GM18511 (cell line): ENCODE measurements around the gene EXOC4.
"Not testable (repeated sequence)": the region's sequence is repeated elsewhere in the genome, so short reads cannot be mapped to it uniquely, and the experiment has no call there.

Experiments
- ATAC-seq: cut with Tn5 transposase; IDR thresholded peaks from one replicate; pipeline ENCODE4 v1.9.1; 2021; ENCODE audit warnings: mild to moderate bottlenecking, moderate library complexity; ENCODE audit not compliant: unreplicated experiment

The EXOC4 gene

GRCh38 chr7:133777701-133778100 lies 524.8 kb downstream of the EXOC4 start:
- ATAC-seq = no peak

- peak; percentile 96 for ATAC-seq
Observed at GRCh38 chr7:133778472-133778871, 525.6 kb downstream of the EXOC4 start.

GRCh38 chr7:133779538-133779937 lies 526.7 kb downstream of the EXOC4 start:
- not testable (repeated sequence) for ATAC-seq

DNA sequence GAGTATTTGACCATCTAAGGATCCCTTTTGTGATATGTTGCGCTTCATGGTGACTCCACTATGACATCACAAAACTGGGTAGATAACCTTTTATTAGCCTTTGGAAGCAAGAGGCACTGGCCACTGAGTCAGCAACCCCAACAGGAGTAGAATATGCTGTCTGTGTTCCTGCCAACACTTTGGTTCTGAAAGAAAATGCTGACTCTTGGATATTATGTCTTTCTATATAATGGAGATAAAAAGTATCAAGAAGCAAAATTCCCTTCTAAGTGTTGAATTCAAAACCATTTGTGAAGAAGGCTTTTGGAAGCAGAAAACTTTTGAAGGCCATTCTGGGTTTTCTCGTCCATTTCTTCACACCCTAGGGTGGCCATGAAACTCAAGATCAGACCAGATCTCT lies 528.0 kb downstream of the EXOC4 start:
- ATAC-seq = no peak

GRCh38 chr7:133781486-133782090 lies 528.7 kb downstream of the EXOC4 start:
- ATAC-seq = no peak

DNA sequence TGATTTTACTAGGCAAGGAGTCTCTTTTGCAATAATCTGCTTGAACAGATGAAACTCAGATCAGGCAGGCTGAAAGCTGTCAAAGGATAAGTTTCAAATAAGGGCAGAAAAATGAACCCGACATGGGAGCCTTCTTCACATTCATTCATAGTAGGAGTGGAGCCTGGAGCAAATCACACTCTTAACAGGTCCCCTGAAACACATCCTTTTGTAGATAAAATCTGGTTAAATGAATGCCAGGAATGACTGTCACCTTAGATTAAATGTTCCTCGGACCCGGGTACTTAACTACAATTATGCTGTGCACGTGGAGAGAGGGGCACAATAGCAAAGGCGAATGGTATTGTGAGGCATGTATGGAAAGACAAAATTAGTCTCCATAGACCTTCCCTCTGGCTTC lies 529.6 kb downstream of the EXOC4 start:
- ATAC-seq = no peak

- ATAC-seq = no peak
Observed at GRCh38 chr7:133783276-133783675, 530.4 kb downstream of the EXOC4 start.

DNA sequence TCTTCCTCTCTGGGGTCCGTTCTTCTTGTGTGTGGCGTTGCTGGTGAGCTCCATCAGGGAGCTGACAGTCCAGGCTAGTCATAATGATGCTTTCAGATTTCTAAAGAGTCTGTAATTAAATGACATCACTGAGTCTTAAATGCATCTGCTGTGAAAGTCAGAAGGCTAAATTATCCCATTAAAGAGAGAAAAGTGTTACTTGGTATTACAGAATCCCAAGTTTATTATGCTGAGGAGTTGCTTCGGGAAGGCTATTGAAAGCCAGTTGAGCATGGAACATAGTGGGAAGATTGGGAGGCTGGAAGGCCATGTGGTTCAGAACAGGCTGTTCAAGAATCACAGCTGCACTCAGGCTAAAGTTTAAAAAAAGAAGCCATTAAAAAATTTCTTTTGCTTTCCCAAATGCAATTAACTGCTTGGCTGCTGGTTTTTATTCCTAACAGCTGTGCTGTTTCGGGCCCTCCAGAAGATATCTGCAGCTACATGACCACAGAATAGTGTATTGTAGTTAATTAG lies 531.7 kb downstream of the EXOC4 start:
- no peak for ATAC-seq

DNA sequence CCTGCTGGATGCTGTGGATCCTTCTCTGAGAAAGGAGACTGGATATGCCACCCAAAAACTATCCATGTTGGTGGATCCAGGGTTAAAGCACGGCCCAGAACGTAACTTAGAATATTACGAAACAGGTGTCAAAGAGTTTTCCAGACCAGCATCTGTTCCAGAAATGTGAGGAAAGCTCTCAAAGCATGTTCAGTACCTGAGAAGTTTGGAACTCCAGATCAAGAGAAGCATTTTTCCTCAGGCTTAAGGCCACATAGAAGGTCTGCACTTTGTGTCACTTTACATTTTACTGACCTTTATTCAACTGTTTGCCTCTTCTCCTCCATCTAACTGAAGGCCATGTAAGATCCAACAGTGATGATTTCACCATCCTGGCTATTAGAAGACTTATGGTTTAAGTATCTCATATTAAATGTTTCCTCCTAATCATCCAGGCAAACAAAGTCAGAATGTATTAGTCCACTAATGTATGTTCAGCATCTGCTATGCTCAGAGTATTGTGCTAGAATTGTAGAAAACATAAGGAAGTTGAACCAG lies 533.6 kb downstream of the EXOC4 start:
- no peak for ATAC-seq

- ATAC-seq = no peak
Observed at GRCh38 chr7:133789974-133790373, 537.1 kb downstream of the EXOC4 start.

DNA sequence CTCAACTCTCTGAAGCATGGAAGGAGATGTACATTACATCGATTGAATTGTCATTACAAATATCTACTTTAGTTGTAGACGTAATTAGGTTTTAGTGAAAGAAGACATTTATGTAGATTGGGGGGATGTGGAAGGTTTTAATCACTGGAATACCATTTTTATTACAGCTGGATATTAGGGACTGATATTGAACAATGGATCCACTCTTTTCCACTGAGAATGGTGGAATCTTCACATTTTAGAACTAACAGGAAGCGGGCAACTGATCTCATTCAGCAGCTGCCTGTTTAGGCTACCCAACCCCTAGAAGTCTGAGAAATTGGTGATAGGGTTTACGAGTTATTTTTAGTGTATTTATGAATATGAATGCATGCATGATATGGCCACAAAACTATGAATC lies 538.0 kb downstream of the EXOC4 start:
- no peak for ATAC-seq

GRCh38 chr7:133794479-133794878 lies 541.6 kb downstream of the EXOC4 start:
- no peak for ATAC-seq

GRCh38 chr7:133795068-133795665 lies 542.3 kb downstream of the EXOC4 start:
- no peak for ATAC-seq

- ATAC-seq = no peak
Observed at GRCh38 chr7:133796782-133797745, 544.2 kb downstream of the EXOC4 start.

- ATAC-seq = no peak
Observed at GRCh38 chr7:133797818-133798520, 545.1 kb downstream of the EXOC4 start.

- ATAC-seq = no peak
Observed at GRCh38 chr7:133801341-133801740, 548.5 kb downstream of the EXOC4 start.

DNA sequence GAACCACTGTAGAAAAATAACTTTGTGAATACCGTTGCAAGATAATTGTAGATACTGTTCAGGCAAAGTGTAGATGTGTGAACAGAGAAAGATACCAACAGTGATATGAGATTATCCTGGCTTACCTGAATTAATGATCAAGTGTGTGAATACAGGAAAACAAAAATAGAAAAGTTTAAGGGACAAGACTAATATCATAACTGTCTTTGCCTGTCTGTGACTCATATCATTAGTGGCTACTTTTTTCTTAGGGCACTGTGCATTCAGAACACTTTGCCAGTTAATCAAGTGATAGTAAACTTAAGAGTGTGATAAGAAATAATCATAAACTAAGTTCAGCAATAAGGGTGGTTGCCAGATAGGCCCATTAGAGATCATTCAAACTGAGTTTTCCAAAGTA lies 551.2 kb downstream of the EXOC4 start:
- peak; percentile 81 for ATAC-seq

DNA sequence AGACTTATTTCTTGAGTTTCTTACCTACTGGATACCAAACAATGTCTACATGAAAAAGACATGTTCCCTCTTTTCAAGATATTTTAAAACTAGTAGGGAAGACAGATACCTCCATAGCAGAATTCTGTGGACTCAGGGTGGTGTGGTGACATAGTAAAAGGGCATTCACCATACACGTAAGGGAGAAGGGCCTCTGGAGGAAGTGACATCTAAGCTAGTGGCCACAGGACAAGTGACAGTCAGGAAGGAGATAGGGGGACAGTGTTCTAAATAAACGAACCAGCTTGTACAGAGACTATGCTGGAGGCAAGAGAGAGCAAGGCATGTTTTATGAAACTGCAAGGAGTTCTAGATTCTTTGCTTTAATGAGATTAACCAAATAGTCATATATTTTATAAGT lies 552.5 kb downstream of the EXOC4 start:
- no peak for ATAC-seq

DNA sequence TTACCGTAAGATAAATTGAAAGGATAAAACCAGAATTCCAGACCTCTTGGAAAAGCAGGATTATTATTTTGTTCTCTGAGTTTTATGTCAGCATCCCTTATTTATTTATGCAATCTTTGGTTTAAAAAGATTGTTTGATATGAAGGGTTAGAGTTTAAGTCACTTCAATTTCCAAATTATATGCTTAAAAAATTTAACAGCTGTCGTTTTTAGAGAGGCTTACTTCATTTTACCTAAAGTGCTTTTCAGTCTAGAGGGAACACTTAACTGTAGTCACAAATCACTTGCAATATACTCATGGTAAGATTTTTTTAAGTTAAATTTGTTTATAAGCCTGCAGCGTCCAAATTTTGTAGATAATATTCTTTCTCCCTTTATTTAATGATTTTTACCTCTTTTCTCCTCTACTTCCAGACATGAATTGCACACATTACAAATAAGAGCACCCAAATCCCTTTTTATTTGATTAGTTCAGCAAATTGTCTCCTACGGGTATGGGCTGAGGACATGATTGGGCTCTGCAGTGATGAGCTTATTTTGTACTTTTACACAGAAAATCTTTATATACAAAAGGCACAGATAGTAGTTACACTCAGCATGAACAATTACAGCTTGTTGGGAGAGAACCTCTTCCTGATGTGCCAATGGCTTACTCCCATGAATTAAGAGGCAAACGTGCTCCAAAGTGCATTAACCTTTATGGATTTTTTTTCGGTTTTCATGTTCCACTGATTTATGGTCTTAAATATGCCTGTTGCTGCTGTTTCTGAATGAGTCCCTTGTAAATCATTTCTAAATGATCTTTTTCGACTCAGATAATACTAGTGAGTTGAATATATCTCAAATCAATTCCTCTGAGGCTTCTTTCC lies 555.0 kb downstream of the EXOC4 start:
- ATAC-seq = no peak

GRCh38 chr7:133808493-133808866 lies 555.6 kb downstream of the EXOC4 start:
- ATAC-seq = no peak
